H1 (cell line): ENCODE results near the gene DAPK2. TPM values are rescaled to one million over a fixed set of nuclear protein-coding genes. Genes with fewer than 3 reads are reported as not detected.

Experiments
- CTCF ChIA-PET: fragments of 300-600 bp; sonication (Branson Sonifier 250); formaldehyde crosslinking; loops from one replicate; lab custom pipeline; 2021; ENCODE audit not compliant: partially characterized antibody; lab: Charles Lee
- POLR2A ChIA-PET: fragments of 300-600 bp; sonication (Branson Sonifier 250); formaldehyde crosslinking; loops from one replicate; lab custom pipeline; 2021; ENCODE audit warnings: inconsistent platforms; ENCODE audit not compliant: partially characterized antibody; lab: Charles Lee
- DNase-seq, 2 experiments: peaks; one replicate each; pipeline versions ENCODE4 v3.0.0 to v3.0.0-alpha.2; 2010 to 2022; ENCODE audit warnings: low spot score in 2 of 2, low read depth in 1 of 2, mixed read lengths in 1 of 2
- FAIRE-seq: peaks from 2 replicates; lab custom pipeline; 2011; peaks lifted over from hg19 to GRCh38; lab: Jason Lieb, UNC
- H2AFZ ChIP-seq: 2 replicates; pipeline ENCODE4 v1.8.1; 2012; ENCODE audit warnings: low read length, inconsistent platforms
- H2AK5ac ChIP-seq: 2 replicates; pipeline ENCODE4 v1.6.1; 2013; ENCODE audit warnings: low read depth, low read length
- H2BK120ac ChIP-seq: replicated peaks from 2 replicates; pipeline ENCODE3; 2013; ENCODE audit warnings: low read depth, low read length, inconsistent platforms
- H2BK12ac ChIP-seq: 2 replicates; pipeline ENCODE4 v1.6.1; 2013; ENCODE audit warnings: low read depth, low read length
- H2BK15ac ChIP-seq: 2 replicates; pipeline ENCODE4 v1.6.1; 2013; ENCODE audit warnings: low read length
- H2BK20ac ChIP-seq: 2 replicates; pipeline ENCODE4 v1.6.1; 2013; ENCODE audit warnings: low read length
- H2BK5ac ChIP-seq: 2 replicates; pipeline ENCODE4 v1.6.1; 2013; ENCODE audit warnings: low read depth, low read length
- H3K14ac ChIP-seq: 2 replicates; pipeline ENCODE4 v1.6.1; 2013; ENCODE audit warnings: inconsistent platforms; ENCODE audit not compliant: insufficient read length
- H3K18ac ChIP-seq: 2 replicates; pipeline ENCODE4 v1.6.1; 2013; ENCODE audit warnings: low read length; ENCODE audit errors: extremely low read depth
- H3K23ac ChIP-seq: 2 replicates; pipeline ENCODE4 v1.6.1; 2013; ENCODE audit warnings: inconsistent platforms; ENCODE audit not compliant: insufficient read length
- H3K23me2 ChIP-seq: 2 replicates; pipeline ENCODE4 v1.6.1; 2013; ENCODE audit warnings: low read depth, low read length
- H3K27ac ChIP-seq: 2 replicates; pipeline ENCODE4 v1.6.1; 2011; ENCODE audit warnings: low read depth, low read length, inconsistent platforms
- H3K27me3 ChIP-seq, 4 experiments: replicated peaks in 1 of 4; 1 replicate in 1 of 4; 2 replicates in 3 of 4; pipeline versions ENCODE4 v1.6.1 to v1.8.1; 2011 to 2013; ENCODE audit warnings: low read length in 3 of 4, mild to moderate bottlenecking in 3 of 4, inconsistent platforms in 2 of 4, mixed read lengths in 2 of 4, moderate library complexity in 1 of 4; ENCODE audit not compliant: control insufficient read depth in 3 of 4, insufficient read depth in 3 of 4; ENCODE audit errors: extremely low read depth in 1 of 4
- H3K36me3 ChIP-seq, 4 experiments: 2 replicates each; pipeline versions ENCODE4 v1.6.1 to v1.8.1; 2011 to 2013; ENCODE audit warnings: mild to moderate bottlenecking in 4 of 4, low read length in 3 of 4, moderate library complexity in 2 of 4, control low read depth in 1 of 4, inconsistent platforms in 1 of 4; ENCODE audit not compliant: insufficient read depth in 4 of 4, control insufficient read depth in 2 of 4
- H3K4ac ChIP-seq: replicated peaks from 2 replicates; pipeline ENCODE3; 2013; ENCODE audit warnings: low read length, low read depth, mixed read lengths, inconsistent platforms; ENCODE audit not compliant: insufficient read length
- H3K4me1 ChIP-seq, 4 experiments: replicated peaks in 1 of 4; 1 replicate in 1 of 4; 2 replicates in 3 of 4; pipeline versions ENCODE4 v1.6.1 to v1.8.1; 2011 to 2013; ENCODE audit warnings: low read length in 3 of 4, inconsistent platforms in 2 of 4, mixed read lengths in 1 of 4; ENCODE audit not compliant: insufficient read depth in 4 of 4, control insufficient read depth in 3 of 4
- H3K4me2 ChIP-seq, 2 experiments: 2 replicates each; pipeline versions ENCODE4 v1.6.1 to v1.8.1; 2011 to 2013; ENCODE audit warnings: low read depth in 2 of 2, low read length in 2 of 2, control low read depth in 1 of 2, inconsistent platforms in 1 of 2, mild to moderate bottlenecking in 1 of 2; ENCODE audit not compliant: insufficient read depth in 1 of 2
- H3K4me3 ChIP-seq, 4 experiments: fragments of 200-600, 300-600 bp in 1 of 4; sonication (generic), shearing (Covaris generic), sonication (Bioruptor Twin) in 1 of 4; 2 replicates each; pipeline versions ENCODE4 v1.5.1 to v1.8.1; 2011 to 2016; ENCODE audit warnings: low read length in 4 of 4, low read depth in 3 of 4, control low read depth in 2 of 4, inconsistent platforms in 2 of 4, mild to moderate bottlenecking in 2 of 4, mixed read lengths in 1 of 4, moderate library complexity in 1 of 4; ENCODE audit not compliant: insufficient read depth in 2 of 4; ENCODE audit errors: extremely low read depth in 1 of 4
- H3K56ac ChIP-seq: replicated peaks from 2 replicates; pipeline ENCODE3; 2013; ENCODE audit warnings: low read depth, mild to moderate bottlenecking, mixed read lengths, low read length, inconsistent platforms; ENCODE audit not compliant: insufficient read length
- H3K79me1 ChIP-seq: 2 replicates; pipeline ENCODE4 v1.6.1; 2013; ENCODE audit warnings: low read depth, low read length, control low read depth
- H3K79me2 ChIP-seq, 2 experiments: 2 replicates each; pipeline versions ENCODE4 v1.6.1 to v1.8.1; 2012 to 2013; ENCODE audit warnings: low read length in 2 of 2, mild to moderate bottlenecking in 2 of 2, inconsistent platforms in 1 of 2; ENCODE audit not compliant: insufficient read depth in 2 of 2, control insufficient read depth in 1 of 2
- H3K9ac ChIP-seq, 4 experiments: replicated peaks in 1 of 4; 1 replicate in 1 of 4; 2 replicates in 3 of 4; pipeline versions ENCODE4 v1.6.1 to v1.8.1; 2011 to 2013; ENCODE audit warnings: low read depth in 3 of 4, low read length in 3 of 4, control low read depth in 2 of 4, mild to moderate bottlenecking in 2 of 4, moderate library complexity in 2 of 4, inconsistent platforms in 1 of 4; ENCODE audit errors: extremely low read depth in 1 of 4
- H3K9me3 ChIP-seq, 2 experiments: 2 replicates each; pipeline versions ENCODE4 v1.6.1 to v1.8.1; 2012 to 2013; ENCODE audit warnings: mild to moderate bottlenecking in 2 of 2, moderate library complexity in 2 of 2, control low read depth in 1 of 2, inconsistent platforms in 1 of 2, low read depth in 1 of 2, low read length in 1 of 2, mixed read lengths in 1 of 2; ENCODE audit not compliant: insufficient read depth in 2 of 2
- H4K20me1 ChIP-seq, 2 experiments: replicated peaks in 1 of 2; 2 replicates each; pipeline versions ENCODE3 to v1.8.1; 2011 to 2013; ENCODE audit warnings: inconsistent platforms in 2 of 2, low read length in 2 of 2, mild to moderate bottlenecking in 1 of 2; ENCODE audit not compliant: insufficient read depth in 2 of 2, control insufficient read depth in 1 of 2
- H4K5ac ChIP-seq: 2 replicates; pipeline ENCODE4 v1.6.1; 2013; ENCODE audit warnings: low read length, low read depth, mixed read lengths, inconsistent platforms; ENCODE audit not compliant: insufficient read length
- H4K8ac ChIP-seq: 2 replicates; pipeline ENCODE4 v1.8.0; 2013; ENCODE audit warnings: mild to moderate bottlenecking, moderate library complexity, low read length, inconsistent platforms; ENCODE audit not compliant: insufficient read depth; ENCODE audit errors: extremely low read depth
- H4K91ac ChIP-seq: replicated peaks from 2 replicates; pipeline ENCODE3; 2013; ENCODE audit warnings: low read length, mixed read lengths, inconsistent platforms; ENCODE audit not compliant: insufficient read length
- KDM1A ChIP-seq: fragments of 200-600, 300-600 bp; sonication (generic); IDR thresholded peaks from 2 replicates; pipeline ENCODE4 v1.7.1; 2016; ENCODE audit warnings: mild to moderate bottlenecking, low read length, borderline replicate concordance
- RBBP5 ChIP-seq: IDR thresholded peaks from 2 replicates; pipeline ENCODE4 v1.7.1; 2012; ENCODE audit warnings: low read depth, mild to moderate bottlenecking, inconsistent platforms, low read length, moderate library complexity, borderline replicate concordance
- WGBS, 2 experiments: shearing (Covaris generic) in 1 of 2; methylation state at CpG; one replicate each; pipeline versions ENCODE4 v1.1.6 to v1.1.7; 2013 to 2015; ENCODE audit warnings: low lambda C conversion rate in 2 of 2, mixed read lengths in 2 of 2, inconsistent platforms in 1 of 2, low coverage in 1 of 2, missing lambda C conversion rate in 1 of 2; ENCODE audit not compliant: insufficient replicate concordance in 2 of 2, insufficient coverage in 1 of 2, insufficient read length in 1 of 2; ENCODE audit errors: extremely low coverage in 1 of 2, missing lambda C conversion rate in 1 of 2; 5-methylcytosine and 5-hydroxymethylcytosine counted together
- polyA plus RNA-seq, 7 experiments: library from polyadenylated mRNA; depleted of rRNA in 3 of 7; stranded (reverse) in 5 of 7; unstranded in 2 of 7; fragments of >200 nt in 5 of 7; fragments of 200-250 nt in 2 of 7; gene quantifications; 1 replicate in 5 of 7; 2 replicates in 1 of 7; 4 replicates in 1 of 7; pipeline versions ENCODE4 v1.2.1 to v1.2.3, GENCODE V29; 2011 to 2013; ENCODE audit warnings: missing spikeins in 2 of 7, mixed read lengths in 2 of 7
- total RNA-seq: library from RNA; stranded (reverse); fragmentation: NEBNext Ultra II Directional; extraction: Animal tissue kit (Norgen Biotek cat#: 25700); gene quantifications from 2 replicates; pipeline ENCODE4 v1.2.1, GENCODE V29; 2021

The DAPK2 gene
- total and polyA plus RNA-seq, 2 of the 8 experiments (the other 6 are each of a cell fraction or from before 2014, with no cell fraction given), result 1.8 to 2.9 TPM

GRCh38 chr15:64017082-64017588 is 29.1 kb downstream of the DAPK2 start:
- Histone ChIP-seq H3K9me3 (no peaks in the 10 kb centered on the region), H3K27me3 (no peaks in the 10 kb centered on the region), H2BK20ac (no peak overlapping the region), H3K4me2 (no peak overlapping the region), H3K9ac (no peak overlapping the region), H3K36me3 (no peaks in the 10 kb centered on the region), H3K4me1 (no peaks in the 10 kb centered on the region), H3K23ac (no peak overlapping the region), H2BK5ac (no peak overlapping the region), H3K4ac (no peak overlapping the region), H2BK120ac (no peak overlapping the region), H3K56ac (no peak overlapping the region), H2BK12ac (no peak overlapping the region), H3K18ac (no peak overlapping the region), H3K14ac (no peak overlapping the region), H3K27ac (no peak overlapping the region), H4K8ac (no peak overlapping the region), H2AK5ac (no peak overlapping the region), H3K23me2 (no peaks in the 10 kb centered on the region), H3K79me2 (no peaks in the 10 kb centered on the region)
- ChIA-PET CTCF (no interaction called here), POLR2A (no interaction called here)
- 94% methylated on average over 5 of the region's 5 CpGs; no CpG with 5 or more reads in 1 of the 2 experiments for WGBS, 2 experiments
- no peak for FAIRE-seq
- TF ChIP-seq RBBP5, result no peak
- no peak for TF ChIP-seq KDM1A
- TF ChIP-seq, all 59 proteins: peak for 0
- no peaks in the 10 kb centered on the region for H3K79me1 ChIP-seq
- no peak overlapping the region for H4K5ac ChIP-seq
- no peak overlapping the region for H2BK15ac ChIP-seq
- no peak overlapping the region for H4K91ac ChIP-seq
- H4K20me1 ChIP-seq, result no peaks in the 10 kb centered on the region
- no peak overlapping the region for H3K4me3 ChIP-seq
- no peak overlapping the region for H2AFZ ChIP-seq
- DNase-seq, result no peak
